AG09319 (cell line): Measurements from ENCODE around the gene PAX9.
"Not testable (repeated sequence)": the region's sequence is repeated elsewhere in the genome, so short reads cannot be mapped to it uniquely, and the experiment has no call there.

ENCODE experiments used
- DNase-seq: peaks from one replicate; pipeline ENCODE4 v3.0.0-alpha.2; 2010; ENCODE audit warnings: low read depth; ENCODE audit errors: extremely low read depth
- CTCF ChIP-seq: IDR thresholded peaks from 2 replicates; pipeline ENCODE4 v1.5.1; 2011; ENCODE audit warnings: low read depth, mild to moderate bottlenecking, inconsistent platforms, low read length, moderate library complexity

PAX9 gene

GRCh38 chr14:36675581-36675980 is 13.9 kb downstream of the PAX9 start:
- DNase-seq, result no peak
- TF ChIP-seq CTCF, result no peak

- TF ChIP-seq CTCF, result no peak
- DNase-seq, result no peak
Observed at GRCh38 chr14:36676236-36676635, 14.6 kb downstream of the PAX9 start.

- TF ChIP-seq CTCF, result no peak
- no peak for DNase-seq
Observed at GRCh38 chr14:36682338-36682737, 20.7 kb downstream of the PAX9 start.

GRCh38 chr14:36683083-36683724 is 21.5 kb downstream of the PAX9 start:
- no peak for DNase-seq
- TF ChIP-seq CTCF, result no peak

GRCh38 chr14:36684946-36685345 is 23.3 kb downstream of the PAX9 start:
- TF ChIP-seq CTCF, result no peak
- DNase-seq, result no peak

- no peak for TF ChIP-seq CTCF
- no peak for DNase-seq
Observed at GRCh38 chr14:36690311-36691040, 28.8 kb downstream of the PAX9 start.

- DNase-seq, result not testable (repeated sequence)
Observed at GRCh38 chr14:36699420-36699819, 37.8 kb downstream of the PAX9 start.

GRCh38 chr14:36700651-36701050 is 39.0 kb downstream of the PAX9 start:
- TF ChIP-seq CTCF, result no peak
- no peak for DNase-seq
